Activated T-helper 17 cell treated with anti-CD3 and anti-CD28 coated beads, Interleukin-2, amount 50 U/mL, for 72 hours (primary cell): ENCODE data around the gene SRPX. TPM values are rescaled to one million over a fixed set of nuclear protein-coding genes. Genes with fewer than 3 reads are reported as not detected.

Experiments used
- ATAC-seq: fragments of 150-1000 bp; cut with Tn5 transposase; replicated peaks from 2 replicates; pipeline ENCODE4 v1.10.0; 2021; ENCODE audit warnings: mild to moderate bottlenecking, moderate library complexity
- H3K27ac Mint-ChIP-seq: one replicate; pipeline ENCODE4 v1.8.0; 2022; ENCODE audit warnings: mixed read lengths
- H3K27me3 Mint-ChIP-seq: one replicate; pipeline ENCODE4 v1.8.0; 2022; ENCODE audit warnings: mixed read lengths
- H3K36me3 Mint-ChIP-seq: one replicate; pipeline ENCODE4 v1.8.0; 2022; ENCODE audit warnings: low read depth, mild to moderate bottlenecking, mixed read lengths
- H3K4me1 Mint-ChIP-seq: one replicate; pipeline ENCODE4 v1.8.0; 2022; ENCODE audit warnings: mixed read lengths
- H3K4me3 Mint-ChIP-seq: one replicate; pipeline ENCODE4 v1.8.0; 2022; ENCODE audit warnings: mild to moderate bottlenecking, mixed read lengths
- H3K9me3 Mint-ChIP-seq: one replicate; pipeline ENCODE4 v1.8.0; 2022; ENCODE audit warnings: mixed read lengths
- total RNA-seq, 2 donors: library from RNA; stranded (reverse); gene quantifications; one replicate each; pipeline ENCODE4 v1.2.3, GENCODE V29; 2022

The SRPX gene
- total RNA-seq, 2 donors from 2014 or later, result 0.65 to 1.4 TPM

- H3K4me1 Mint-ChIP-seq, result no peaks in the 10 kb centered on the region
- H3K36me3 Mint-ChIP-seq, result no peaks in the 10 kb centered on the region
- no peak for ATAC-seq
- H3K4me3 Mint-ChIP-seq, result no peak overlapping the region
- no peak overlapping the region for H3K27ac Mint-ChIP-seq
- no peaks in the 10 kb centered on the region for H3K9me3 Mint-ChIP-seq
- H3K27me3 Mint-ChIP-seq, result peaks cover 5% of the 10 kb centered on the region
These were observed 42.3 kb downstream of the SRPX start for GRCh38 chrX:38178396-38178795.

DNA sequence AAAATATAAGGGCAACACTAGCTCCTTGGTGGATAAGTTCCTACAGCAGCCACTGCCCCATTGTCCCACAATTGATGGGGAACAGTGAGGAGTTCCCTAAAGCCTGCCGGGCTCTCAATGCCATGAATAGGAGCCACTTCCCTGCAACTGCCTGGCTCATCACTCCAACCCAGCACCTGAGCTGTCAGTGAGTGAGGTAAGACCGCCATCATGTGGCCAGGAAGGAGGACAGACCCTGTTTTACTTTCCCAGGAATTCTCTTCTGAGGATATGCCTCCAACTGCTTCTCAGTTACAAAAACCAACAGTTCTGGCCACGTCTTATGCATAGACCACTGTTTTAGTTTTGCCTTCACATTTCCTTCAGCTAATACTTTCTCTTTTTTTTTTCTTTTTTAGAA, 45.5 kb downstream of the SRPX start:
- no peaks in the 10 kb centered on the region for H3K4me1 Mint-ChIP-seq
- peaks cover under 1% of the 10 kb centered on the region for H3K27me3 Mint-ChIP-seq
- no peaks in the 10 kb centered on the region for H3K36me3 Mint-ChIP-seq
- no peaks in the 10 kb centered on the region for H3K9me3 Mint-ChIP-seq
- H3K4me3 Mint-ChIP-seq, result no peak overlapping the region
- no peak overlapping the region for H3K27ac Mint-ChIP-seq
- no peak for ATAC-seq

GRCh38 chrX:38172596-38172995, 48.1 kb downstream of the SRPX start:
- H3K27me3 Mint-ChIP-seq, result no peaks in the 10 kb centered on the region
- no peaks in the 10 kb centered on the region for H3K36me3 Mint-ChIP-seq
- no peak overlapping the region for H3K27ac Mint-ChIP-seq
- H3K9me3 Mint-ChIP-seq, result no peaks in the 10 kb centered on the region
- ATAC-seq, result no peak
- H3K4me1 Mint-ChIP-seq, result no peaks in the 10 kb centered on the region
- no peak overlapping the region for H3K4me3 Mint-ChIP-seq

GRCh38 chrX:38170556-38170955, 50.1 kb downstream of the SRPX start:
- Mint-ChIP-seq H3K27ac (no peak overlapping the region), H3K4me1 (no peaks in the 10 kb centered on the region), H3K4me3 (no peak overlapping the region), H3K9me3 (no peaks in the 10 kb centered on the region), H3K27me3 (no peaks in the 10 kb centered on the region), H3K36me3 (no peaks in the 10 kb centered on the region)
- no peak for ATAC-seq

DNA sequence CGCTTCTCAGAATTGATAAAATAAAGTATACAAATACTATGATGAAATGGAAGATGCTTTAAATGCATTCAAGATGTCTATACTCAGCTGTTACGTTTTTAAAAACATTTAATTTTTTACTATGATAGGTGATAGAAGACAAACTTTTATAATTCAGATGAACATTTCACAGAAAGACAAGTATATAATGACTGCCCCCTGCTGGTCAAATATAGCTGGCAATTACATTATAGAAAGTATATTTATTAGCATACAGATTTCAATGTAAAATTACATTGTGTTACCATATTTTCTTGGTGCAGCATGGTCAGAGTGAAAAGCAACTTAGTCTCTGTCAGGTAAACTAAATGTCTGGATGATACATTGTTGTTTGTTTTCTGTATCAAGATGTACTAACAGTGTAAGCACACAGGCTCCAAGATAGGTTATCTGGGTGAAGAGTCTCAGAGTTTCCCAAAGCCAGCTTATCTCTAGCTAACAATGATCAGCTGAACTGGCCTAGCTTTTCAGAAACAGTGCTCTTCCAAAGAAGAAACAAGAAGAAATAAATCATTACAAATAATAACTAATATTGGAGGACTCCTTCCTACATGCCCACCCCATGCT, 54.1 kb downstream of the SRPX start:
- Mint-ChIP-seq H3K4me1 (no peaks in the 10 kb centered on the region), H3K4me3 (no peak overlapping the region), H3K9me3 (no peaks in the 10 kb centered on the region)

GRCh38 chrX:38165023-38165422, 55.6 kb downstream of the SRPX start:
- ATAC-seq, result no peak
- Mint-ChIP-seq H3K4me1 (no peaks in the 10 kb centered on the region), H3K27ac (no peak overlapping the region), H3K4me3 (no peak overlapping the region), H3K9me3 (no peaks in the 10 kb centered on the region), H3K27me3 (no peaks in the 10 kb centered on the region), H3K36me3 (no peaks in the 10 kb centered on the region)

More for the DNA sequence above, 54.1 kb downstream of the SRPX start:
- Mint-ChIP-seq H3K27ac (no peak overlapping the region), H3K36me3 (no peaks in the 10 kb centered on the region), H3K27me3 (no peaks in the 10 kb centered on the region)
- no peak for ATAC-seq

GRCh38 chrX:38163193-38163592, 57.5 kb downstream of the SRPX start:
- Mint-ChIP-seq H3K27me3 (no peaks in the 10 kb centered on the region), H3K4me1 (no peaks in the 10 kb centered on the region), H3K4me3 (no peak overlapping the region), H3K9me3 (no peaks in the 10 kb centered on the region), H3K27ac (no peak overlapping the region), H3K36me3 (no peaks in the 10 kb centered on the region)
- ATAC-seq, result no peak

- Mint-ChIP-seq H3K4me3 (no peak overlapping the region), H3K27me3 (no peaks in the 10 kb centered on the region), H3K27ac (no peak overlapping the region), H3K36me3 (no peaks in the 10 kb centered on the region), H3K4me1 (no peaks in the 10 kb centered on the region), H3K9me3 (no peaks in the 10 kb centered on the region)
- no peak for ATAC-seq
These were observed 63.8 kb downstream of the SRPX start for GRCh38 chrX:38156838-38157237.

- Mint-ChIP-seq H3K4me3 (no peak overlapping the region), H3K4me1 (no peaks in the 10 kb centered on the region), H3K27me3 (no peaks in the 10 kb centered on the region), H3K36me3 (no peaks in the 10 kb centered on the region), H3K9me3 (no peaks in the 10 kb centered on the region), H3K27ac (no peak overlapping the region)
- ATAC-seq, result no peak
These were observed 65.9 kb downstream of the SRPX start for GRCh38 chrX:38154818-38155217.

DNA sequence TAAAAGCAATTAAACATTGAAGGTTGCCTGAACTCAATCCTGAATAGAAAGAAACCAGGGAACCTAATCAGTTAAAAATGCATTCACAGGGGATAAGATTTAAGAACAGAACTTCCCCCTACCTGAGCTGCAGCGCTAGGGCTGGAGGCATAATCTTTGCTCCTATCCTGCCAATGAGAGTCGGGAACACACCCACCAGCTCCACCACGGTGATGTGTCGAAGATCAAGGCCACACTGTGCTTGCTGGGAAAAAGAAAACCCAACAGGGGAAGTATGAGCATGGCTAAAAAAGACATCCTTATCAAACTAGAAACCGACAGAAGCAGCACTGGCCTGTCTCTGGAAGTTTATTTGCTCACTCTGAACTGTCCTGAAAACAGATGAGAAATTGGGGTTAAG, 66.3 kb downstream of the SRPX start:
- no peaks in the 10 kb centered on the region for H3K36me3 Mint-ChIP-seq
- no peaks in the 10 kb centered on the region for H3K27me3 Mint-ChIP-seq
- H3K27ac Mint-ChIP-seq, result no peak overlapping the region
- no peak for ATAC-seq
- no peaks in the 10 kb centered on the region for H3K9me3 Mint-ChIP-seq
- no peaks in the 10 kb centered on the region for H3K4me1 Mint-ChIP-seq
- H3K4me3 Mint-ChIP-seq, result no peak overlapping the region

GRCh38 chrX:38151441-38151840, 69.2 kb downstream of the SRPX start:
- no peaks in the 10 kb centered on the region for H3K27me3 Mint-ChIP-seq
- no peak for ATAC-seq
- no peaks in the 10 kb centered on the region for H3K9me3 Mint-ChIP-seq
- H3K4me3 Mint-ChIP-seq, result no peak overlapping the region
- H3K36me3 Mint-ChIP-seq, result no peaks in the 10 kb centered on the region
- no peak overlapping the region for H3K27ac Mint-ChIP-seq
- H3K4me1 Mint-ChIP-seq, result no peaks in the 10 kb centered on the region

DNA sequence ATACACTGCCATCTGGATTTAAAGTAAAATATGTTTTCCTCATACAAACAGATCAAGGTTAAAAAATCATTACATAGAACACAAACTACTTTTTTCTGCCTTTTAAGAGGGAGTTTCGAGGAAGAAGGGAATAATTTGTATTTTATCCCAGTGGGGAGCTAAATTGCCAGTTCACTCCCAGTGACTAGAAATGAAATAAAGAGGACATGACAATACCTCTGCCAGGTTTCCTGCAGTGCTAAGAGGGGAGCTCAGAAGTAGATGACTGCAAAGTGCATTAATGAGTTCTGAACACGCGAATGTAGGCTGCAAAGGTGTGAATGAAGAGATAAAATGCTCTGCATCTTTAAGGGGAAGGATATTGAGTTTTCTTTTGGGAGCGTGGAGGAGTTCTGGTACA, 69.7 kb downstream of the SRPX start:
- Mint-ChIP-seq H3K4me3 (no peak overlapping the region), H3K27ac (no peak overlapping the region), H3K9me3 (no peaks in the 10 kb centered on the region), H3K4me1 (no peaks in the 10 kb centered on the region), H3K36me3 (no peaks in the 10 kb centered on the region), H3K27me3 (no peaks in the 10 kb centered on the region)
- no peak for ATAC-seq

DNA sequence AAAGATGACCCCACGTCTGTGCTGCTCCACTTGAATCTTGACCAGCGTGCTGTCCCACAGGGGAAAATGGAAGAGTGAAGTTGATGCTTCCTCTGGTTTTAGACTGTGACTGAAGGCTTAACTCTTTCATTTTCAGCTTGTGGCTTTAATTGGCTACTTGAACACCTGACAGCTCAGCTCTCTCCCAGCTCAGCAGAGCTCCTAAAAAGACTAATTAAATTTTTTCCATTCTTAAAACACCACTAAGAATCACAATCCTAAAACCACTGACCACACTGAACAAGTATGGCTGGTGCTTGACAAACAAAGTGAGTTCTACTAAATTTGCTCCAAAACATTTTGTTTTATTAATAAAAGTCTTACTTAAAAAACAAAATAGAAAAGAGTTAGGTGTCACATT, 71.7 kb downstream of the SRPX start:
- ATAC-seq, result no peak
- Mint-ChIP-seq H3K9me3 (no peaks in the 10 kb centered on the region), H3K4me1 (no peaks in the 10 kb centered on the region), H3K27me3 (no peaks in the 10 kb centered on the region), H3K27ac (no peak overlapping the region), H3K36me3 (no peaks in the 10 kb centered on the region), H3K4me3 (no peak overlapping the region)

DNA sequence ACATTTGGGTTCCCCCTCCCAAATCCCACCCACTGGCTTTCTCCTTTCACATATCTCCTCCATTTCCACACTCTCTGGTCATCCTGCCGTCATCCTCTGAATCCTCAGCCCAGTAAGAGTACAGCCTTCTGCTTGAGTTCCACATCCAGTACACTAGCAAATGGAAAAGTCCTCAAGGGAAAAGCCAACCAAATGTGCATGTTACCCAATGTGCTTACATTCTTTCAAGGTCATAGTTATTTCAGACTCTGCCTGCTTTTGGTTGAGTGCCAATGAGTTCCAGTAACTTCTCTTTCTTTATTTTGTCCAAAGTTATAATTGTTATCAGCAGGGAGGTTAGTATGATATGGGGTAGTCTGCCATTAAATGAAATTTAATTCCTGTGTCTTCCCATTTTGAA, 78.1 kb downstream of the SRPX start:
- Mint-ChIP-seq H3K27ac (no peak overlapping the region), H3K4me3 (no peak overlapping the region), H3K27me3 (no peaks in the 10 kb centered on the region), H3K36me3 (no peaks in the 10 kb centered on the region), H3K4me1 (no peaks in the 10 kb centered on the region), H3K9me3 (no peaks in the 10 kb centered on the region)
- no peak for ATAC-seq

GRCh38 chrX:38138900-38139299, 81.8 kb downstream of the SRPX start:
- Mint-ChIP-seq H3K36me3 (no peaks in the 10 kb centered on the region), H3K4me1 (no peaks in the 10 kb centered on the region), H3K9me3 (no peaks in the 10 kb centered on the region), H3K4me3 (no peak overlapping the region), H3K27me3 (no peaks in the 10 kb centered on the region), H3K27ac (no peak overlapping the region)
- ATAC-seq, result no peak
